GM23338 (cell line): Measurements from ENCODE around the gene AMPH. TPM values are rescaled to one million over a fixed set of nuclear protein-coding genes. Genes with fewer than 3 reads are reported as not detected.

Experiments
- ATAC-seq: fragments of 200-7000 bp; cut with Tn5 transposase; 3 replicates; pipeline ENCODE4 v1.9.1; 2020
- DNase-seq: peaks from one replicate; pipeline ENCODE4 v3.0.0-alpha.2; 2015; ENCODE audit warnings: low spot score
- H2AFZ ChIP-seq: fragments of 200-600 bp; sonication (generic); 2 replicates; pipeline ENCODE4 v1.8.0; 2016; ENCODE audit warnings: antibody characterized with exemption, mild to moderate bottlenecking, moderate library complexity
- H3F3A ChIP-seq: fragments of 200-600 bp; sonication (generic); replicated peaks from 2 replicates; pipeline ENCODE4 v1.8.0; 2017; ENCODE audit warnings: antibody characterized with exemption, mixed run types, low read depth
- H3K27ac ChIP-seq: fragments of 200-600 bp; sonication (generic); 2 replicates; pipeline ENCODE4 v1.6.1; 2016; ENCODE audit warnings: low read depth
- H3K27me3 ChIP-seq: fragments of 200-600 bp; sonication (generic); 2 replicates; pipeline ENCODE4 v1.8.0; 2016; ENCODE audit warnings: mild to moderate bottlenecking, mixed run types, moderate library complexity; ENCODE audit not compliant: insufficient read depth
- H3K36me3 ChIP-seq: fragments of 200-600 bp; sonication (generic); 2 replicates; pipeline ENCODE4 v1.8.0; 2016; ENCODE audit warnings: mild to moderate bottlenecking; ENCODE audit not compliant: insufficient read depth
- H3K4me1 ChIP-seq: fragments of 200-600 bp; sonication (generic); 2 replicates; pipeline ENCODE4 v1.8.0; 2016; ENCODE audit warnings: mild to moderate bottlenecking, moderate library complexity; ENCODE audit not compliant: insufficient read depth
- H3K4me2 ChIP-seq: fragments of 200-600 bp; sonication (generic); 2 replicates; pipeline ENCODE4 v1.7.1; 2017; ENCODE audit warnings: mixed run types
- H3K4me3 ChIP-seq: fragments of 200-600 bp; sonication (generic); 2 replicates; pipeline ENCODE4 v1.6.1; 2016; ENCODE audit warnings: mixed run types
- H3K79me2 ChIP-seq: fragments of 200-600 bp; sonication (generic); replicated peaks from 2 replicates; pipeline ENCODE4 v1.8.0; 2017; ENCODE audit warnings: mild to moderate bottlenecking; ENCODE audit not compliant: insufficient read depth
- H3K9me2 ChIP-seq: fragments of 200-600 bp; sonication (generic); 2 replicates; pipeline ENCODE4 v1.8.0; 2017; ENCODE audit not compliant: insufficient read depth
- H4K20me1 ChIP-seq: fragments of 200-600 bp; sonication (generic); replicated peaks from 2 replicates; pipeline ENCODE4 v1.8.0; 2017; ENCODE audit warnings: mild to moderate bottlenecking; ENCODE audit not compliant: insufficient read depth
- H3K27ac Mint-ChIP-seq: 2 replicates; pipeline ENCODE4 v1.8.0; 2020; ENCODE audit warnings: inconsistent platforms, mild to moderate bottlenecking, moderate library complexity, mixed read lengths
- H3K27me3 Mint-ChIP-seq: 3 replicates; pipeline ENCODE4 v1.8.0; 2022; ENCODE audit warnings: low read depth, mild to moderate bottlenecking, moderate library complexity, mixed read lengths, inconsistent platforms; ENCODE audit not compliant: insufficient read depth, poor library complexity
- H3K36me3 Mint-ChIP-seq: 3 replicates; pipeline ENCODE4 v1.8.0; 2021; ENCODE audit warnings: low read depth, mild to moderate bottlenecking, inconsistent platforms, moderate library complexity, mixed read lengths
- H3K4me1 Mint-ChIP-seq: 3 replicates; pipeline ENCODE4 v1.8.0; 2020; ENCODE audit warnings: mild to moderate bottlenecking, inconsistent platforms, mixed read lengths
- H3K4me3 Mint-ChIP-seq: 3 replicates; pipeline ENCODE4 v1.8.0; 2021; ENCODE audit warnings: moderate library complexity, mild to moderate bottlenecking, inconsistent platforms, mixed read lengths
- H3K9me3 Mint-ChIP-seq: 3 replicates; pipeline ENCODE4 v1.8.0; 2020; ENCODE audit warnings: moderate library complexity, mild to moderate bottlenecking, inconsistent platforms, mixed read lengths
- CREB1 ChIP-seq: fragments of 250-450 bp; sonication (Bioruptor Pico); IDR thresholded peaks from 2 replicates; pipeline ENCODE4 v1.5.0; 2020; ENCODE audit warnings: low read depth, mild to moderate bottlenecking, moderate library complexity
- CTCF ChIP-seq, 2 experiments: fragments of 200-600 bp in 1 of 2; sonication (generic) in 1 of 2; conservative IDR thresholded peaks; 2 replicates each; pipeline versions ENCODE4 v1.5.1 to v1.6.1; 2016 to 2017; ENCODE audit warnings: antibody characterized with exemption in 2 of 2, low read depth in 2 of 2, mild to moderate bottlenecking in 2 of 2, moderate library complexity in 1 of 2
- JUNB ChIP-seq: IDR thresholded peaks from one replicate; pipeline ENCODE4 v1.6.1; 2016; ENCODE audit warnings: antibody characterized with exemption; ENCODE audit not compliant: unreplicated experiment
- POLR2AphosphoS5 ChIP-seq: IDR thresholded peaks from 2 replicates; pipeline ENCODE4 v1.6.1; 2016; ENCODE audit warnings: antibody characterized with exemption, low read depth
- STAT1 ChIP-seq: IDR thresholded peaks from one replicate; pipeline ENCODE4 v1.6.1; 2016; ENCODE audit warnings: antibody characterized with exemption; ENCODE audit not compliant: unreplicated experiment
- ZNF331 ChIP-seq: fragments of 250-450 bp; sonication (Bioruptor Pico); IDR thresholded peaks from 2 replicates; pipeline ENCODE4 v1.5.0; 2020; ENCODE audit warnings: low read depth, mild to moderate bottlenecking, moderate library complexity
- ZNF462 ChIP-seq: fragments of 250-450 bp; sonication (Bioruptor Pico); IDR thresholded peaks from 2 replicates; pipeline ENCODE4 v1.5.0; 2020; ENCODE audit warnings: mild to moderate bottlenecking, moderate library complexity
- long read RNA-seq: library from polyadenylated mRNA; unstranded; transcript quantifications from one replicate; pipeline ENCODE4 v2.0.0, GENCODE V29; 2020; ENCODE audit not compliant: unreplicated experiment
- polyA plus RNA-seq: library from polyadenylated mRNA; unstranded; fragments of >200 nt; fragmentation: Nextera tagmentation; extraction: Ambion mirVana; gene quantifications from 2 replicates; pipeline ENCODE4 v1.2.1, GENCODE V29; 2016
- total RNA-seq: library from RNA; depleted of rRNA; stranded (reverse); fragments of >200 nt; shearing (Covaris generic); gene quantifications from 2 replicates; pipeline ENCODE4 v1.2.3, GENCODE V29; 2014; rRNA removed

Gene AMPH
- total RNA-seq (9.4 and 10.2 TPM in 2 replicates), polyA plus RNA-seq (4.8 and 5.2 TPM in 2 replicates)
- long read RNA-seq, partial matches to known transcripts: 1 of 5 reads
- long read RNA-seq, other reads (novel, unspliced or antisense): 4 of 5 reads

- peak within 1 kb of the TSS; percentile 85 for H3K4me3 ChIP-seq
- Mint-ChIP-seq H3K27ac (no peak within 1 kb of the TSS), H3K27me3 (peaks cover 26% of the 10 kb centered on the region), H3K9me3 (no peaks in the 10 kb centered on the region; the same call in 2 of the 3 replicates), H3K4me3 (peak within 1 kb of the TSS; percentile 74), H3K4me1 (peaks cover 17% of the 10 kb centered on the region), H3K36me3 (no peaks in the 10 kb centered on the region; the same call in 2 of the 3 replicates)
- H3K9me2 ChIP-seq: no peaks in the 10 kb centered on the region
- H3K36me3 ChIP-seq: no peaks in the 10 kb centered on the region
- no peaks in the 10 kb centered on the region; the same call in none of the 2 replicates for H4K20me1 ChIP-seq
- no peaks in the 10 kb centered on the region for H3K79me2 ChIP-seq
- H3K4me1 ChIP-seq: peaks cover 10% of the 10 kb centered on the region
- no peaks in the 10 kb centered on the region; the same call in 1 of the 2 replicates for H3F3A ChIP-seq
- peak within 1 kb of the TSS; percentile 97 for H2AFZ ChIP-seq
- H3K4me2 ChIP-seq: peak within 1 kb of the TSS; percentile 90
- H3K27ac ChIP-seq: no peak within 1 kb of the TSS
- peak; percentile 83 for ATAC-seq
- peaks cover 42% of the 10 kb centered on the region for H3K27me3 ChIP-seq
- TF ChIP-seq POLR2AphosphoS5: peak; percentile 64
- no peak; the same call in 1 of the 2 replicates for TF ChIP-seq CREB1 (CRISPR knock-in tag)
- TF ChIP-seq STAT1: no peak
- peak; percentile 90 for DNase-seq
Observed at GRCh38 chr7:38630720-38631673, at the start of gene AMPH. TSS of gene AMPH (minus strand) at chr7:38631373. CDS start at chr7:38631351, 22 bp downstream.

GRCh38 chr7:38679419-38679818 is 48.2 kb upstream of the AMPH start:
- no peaks in the 10 kb centered on the region; the same call in none of the 2 replicates for H3K4me1 ChIP-seq
- Mint-ChIP-seq H3K27me3 (peaks cover 3% of the 10 kb centered on the region), H3K36me3 (no peaks in the 10 kb centered on the region), H3K27ac (no peak overlapping the region), H3K9me3 (no peaks in the 10 kb centered on the region), H3K4me1 (peaks cover 9% of the 10 kb centered on the region), H3K4me3 (no peak overlapping the region)
- H3F3A ChIP-seq: no peaks in the 10 kb centered on the region
- DNase-seq: no peak
- H3K4me2 ChIP-seq: no peak overlapping the region
- no peak overlapping the region for H3K27ac ChIP-seq
- TF ChIP-seq ZNF331 (no peak), ZNF462 (no peak), JUNB (no peak), CTCF (conservative IDR thresholded peaks at IDR 0.05; ENCODE audit: low read depth in 2 of 2) (no peak), POLR2AphosphoS5 (no peak)
- no peak overlapping the region for H2AFZ ChIP-seq
- no peaks in the 10 kb centered on the region for H3K79me2 ChIP-seq
- H3K4me3 ChIP-seq: no peak overlapping the region
- H3K36me3 ChIP-seq: no peaks in the 10 kb centered on the region
- H3K27me3 ChIP-seq: no peaks in the 10 kb centered on the region
- no peak for ATAC-seq
- H4K20me1 ChIP-seq: no peaks in the 10 kb centered on the region
- H3K9me2 ChIP-seq: peaks cover 12% of the 10 kb centered on the region; the same call in 1 of the 2 replicates
